ENCODE measurements around the gene VAV2. TPM values are rescaled to one million over a fixed set of nuclear protein-coding genes. Genes with fewer than 3 reads are reported as not detected.

VAV2 gene
- total RNA-seq, 1 donor from 2014 or later = 80.6 TPM

DNA sequence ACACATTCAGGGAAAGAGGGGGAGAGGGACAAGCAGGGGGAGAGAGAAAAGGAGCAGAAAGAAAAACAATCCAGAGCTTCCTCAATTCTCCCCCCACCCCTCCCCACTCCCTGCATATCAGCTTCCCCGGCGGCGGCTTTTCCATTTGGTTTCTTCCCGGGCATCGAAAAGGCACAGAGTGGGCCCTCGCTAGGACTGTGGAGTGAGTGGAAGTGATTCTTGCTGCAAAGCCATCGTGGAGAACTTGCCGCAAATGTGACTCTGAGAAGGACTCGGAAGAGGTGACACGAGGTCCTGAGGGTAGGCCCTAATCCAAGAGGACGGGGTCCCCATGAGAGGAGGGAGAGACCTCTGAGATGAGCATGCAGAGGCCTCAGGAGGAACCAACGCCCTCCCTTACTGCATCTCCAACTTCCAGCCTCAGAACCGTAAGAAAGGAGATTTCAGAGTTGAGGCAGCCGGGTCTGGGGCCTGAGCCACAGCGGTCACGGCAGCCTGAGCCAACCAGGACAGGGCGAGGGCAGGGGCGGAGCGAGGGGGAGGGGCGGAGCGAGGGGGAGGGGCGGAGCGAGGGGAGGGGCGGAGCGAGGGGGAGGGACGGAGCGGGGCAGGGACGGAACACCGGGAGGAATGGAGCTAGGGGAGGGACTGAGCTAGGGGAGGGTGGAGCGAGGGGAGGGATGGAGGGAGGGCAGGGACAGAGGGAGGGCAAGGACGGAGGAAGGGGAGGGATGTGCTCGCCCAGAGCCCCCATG lies 232.8 kb downstream of the VAV2 start:
- Mint-ChIP-seq H3K27me3 (no peaks in the 10 kb centered on the region), H3K27ac (no peak overlapping the region), H3K9me3 (ENCODE audit: low read depth) (peaks cover 10% of the 10 kb centered on the region), H3K4me1 (ENCODE audit: low read depth) (peaks cover 2% of the 10 kb centered on the region), H3K4me3 (ENCODE audit: low read depth) (no peak overlapping the region), H3K36me3 (ENCODE audit: insufficient read depth) (peaks cover 35% of the 10 kb centered on the region)
- TF ChIP-seq, protein P1, sequence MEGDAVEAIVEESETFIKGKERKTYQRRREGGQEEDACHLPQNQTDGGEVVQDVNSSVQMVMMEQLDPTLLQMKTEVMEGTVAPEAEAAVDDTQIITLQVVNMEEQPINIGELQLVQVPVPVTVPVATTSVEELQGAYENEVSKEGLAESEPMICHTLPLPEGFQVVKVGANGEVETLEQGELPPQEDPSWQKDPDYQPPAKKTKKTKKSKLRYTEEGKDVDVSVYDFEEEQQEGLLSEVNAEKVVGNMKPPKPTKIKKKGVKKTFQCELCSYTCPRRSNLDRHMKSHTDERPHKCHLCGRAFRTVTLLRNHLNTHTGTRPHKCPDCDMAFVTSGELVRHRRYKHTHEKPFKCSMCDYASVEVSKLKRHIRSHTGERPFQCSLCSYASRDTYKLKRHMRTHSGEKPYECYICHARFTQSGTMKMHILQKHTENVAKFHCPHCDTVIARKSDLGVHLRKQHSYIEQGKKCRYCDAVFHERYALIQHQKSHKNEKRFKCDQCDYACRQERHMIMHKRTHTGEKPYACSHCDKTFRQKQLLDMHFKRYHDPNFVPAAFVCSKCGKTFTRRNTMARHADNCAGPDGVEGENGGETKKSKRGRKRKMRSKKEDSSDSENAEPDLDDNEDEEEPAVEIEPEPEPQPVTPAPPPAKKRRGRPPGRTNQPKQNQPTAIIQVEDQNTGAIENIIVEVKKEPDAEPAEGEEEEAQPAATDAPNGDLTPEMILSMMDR (IDR thresholded peaks at IDR 0.05; ENCODE audit: unreplicated experiment) = no peak
- no peak for DNase-seq (ENCODE audit: low spot score, unreplicated experiment)

DNA sequence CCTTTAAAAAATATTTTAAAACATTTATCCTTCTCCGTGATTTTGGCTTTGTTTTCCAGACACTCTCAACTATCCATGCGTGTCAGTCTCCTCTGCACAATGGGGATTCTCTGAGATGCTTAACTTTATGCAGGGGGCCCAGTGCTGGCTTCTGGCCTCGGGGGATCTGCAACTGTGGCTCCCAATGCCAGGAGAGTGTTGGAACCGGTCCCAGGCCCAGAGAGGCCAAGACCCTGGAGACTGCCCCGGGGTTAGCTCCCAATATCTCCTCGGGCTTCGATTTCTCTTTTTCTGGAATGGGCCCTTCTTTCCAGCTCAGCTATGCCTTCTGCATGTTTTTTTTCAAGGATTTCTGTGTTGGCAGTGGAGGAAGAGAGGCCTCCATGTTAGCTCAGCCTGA lies 233.9 kb downstream of the VAV2 start:
- DNase-seq (ENCODE audit: low spot score, unreplicated experiment) = no peak
- Mint-ChIP-seq H3K36me3 (ENCODE audit: insufficient read depth) (peaks cover 37% of the 10 kb centered on the region), H3K4me1 (ENCODE audit: low read depth) (peaks cover 2% of the 10 kb centered on the region)

DNA sequence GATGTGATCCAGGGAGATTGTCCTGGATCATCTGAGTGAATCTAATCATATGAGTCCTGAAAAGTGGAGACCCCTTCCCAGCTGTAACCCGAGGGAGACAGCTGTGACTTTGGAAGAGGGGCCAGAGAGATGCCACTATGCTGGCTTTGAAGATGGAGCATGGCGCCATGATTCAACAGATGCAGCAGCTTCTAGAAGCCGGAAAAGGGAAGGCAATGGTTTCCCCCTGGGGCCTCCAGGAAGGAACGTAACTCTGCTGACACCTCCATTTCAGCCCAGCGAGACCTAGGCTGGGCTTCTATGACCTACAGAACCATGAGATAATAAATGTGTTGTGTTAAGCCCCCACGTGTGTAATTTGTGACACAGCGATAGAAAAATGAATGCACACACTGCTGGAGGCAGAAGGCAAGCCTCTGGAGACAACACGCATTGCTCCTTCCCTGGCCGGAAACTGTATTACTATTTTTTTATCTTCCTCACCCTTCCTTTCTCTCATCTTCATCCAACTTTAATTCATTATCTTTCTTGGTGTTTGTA lies 237.4 kb downstream of the VAV2 start:
- TF ChIP-seq, protein P1 (IDR thresholded peaks at IDR 0.05; ENCODE audit: unreplicated experiment) = no peak
- Mint-ChIP-seq H3K4me1 (ENCODE audit: low read depth) (peaks cover 2% of the 10 kb centered on the region), H3K27ac (peak overlapping the region; percentile 3), H3K4me3 (ENCODE audit: low read depth) (no peak overlapping the region), H3K36me3 (ENCODE audit: insufficient read depth) (peaks cover 37% of the 10 kb centered on the region), H3K9me3 (ENCODE audit: low read depth) (peaks cover 32% of the 10 kb centered on the region), H3K27me3 (peaks cover 7% of the 10 kb centered on the region)
- DNase-seq (ENCODE audit: low spot score, unreplicated experiment) = no peak

More for the DNA sequence above, 233.9 kb downstream of the VAV2 start:
- Mint-ChIP-seq H3K9me3 (ENCODE audit: low read depth) (peaks cover 21% of the 10 kb centered on the region), H3K4me3 (ENCODE audit: low read depth) (no peak overlapping the region), H3K27ac (no peak overlapping the region), H3K27me3 (no peaks in the 10 kb centered on the region)
- TF ChIP-seq, protein P1 (IDR thresholded peaks at IDR 0.05; ENCODE audit: unreplicated experiment) = no peak

DNA sequence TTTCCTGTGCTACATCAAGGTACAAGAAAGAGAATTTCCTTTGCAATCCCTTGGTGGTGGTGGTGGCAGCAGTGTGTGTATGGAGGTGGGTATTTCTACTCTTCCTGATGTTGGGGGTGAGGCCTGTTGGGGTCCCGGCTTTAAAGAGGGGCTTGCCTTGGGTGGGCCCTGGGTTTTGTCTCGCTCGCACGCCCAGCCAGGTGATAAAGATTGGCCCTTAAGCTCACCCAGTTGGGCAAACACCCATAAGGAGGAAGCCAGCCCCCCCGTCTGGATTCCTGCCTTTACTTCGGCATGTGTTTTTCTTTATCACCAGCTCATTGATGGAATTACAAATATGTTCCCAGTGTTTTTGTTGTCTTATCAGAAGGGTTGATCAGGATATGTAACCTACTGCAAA lies 237.9 kb downstream of the VAV2 start:
- no peak for DNase-seq (ENCODE audit: low spot score, unreplicated experiment)
- H3K4me3 Mint-ChIP-seq (ENCODE audit: low read depth) = no peak overlapping the region
- no peak overlapping the region for H3K27ac Mint-ChIP-seq
- TF ChIP-seq, protein P1 (IDR thresholded peaks at IDR 0.05; ENCODE audit: unreplicated experiment) = no peak
- peaks cover 7% of the 10 kb centered on the region for H3K27me3 Mint-ChIP-seq
- H3K9me3 Mint-ChIP-seq (ENCODE audit: low read depth) = peaks cover 33% of the 10 kb centered on the region
- H3K36me3 Mint-ChIP-seq (ENCODE audit: insufficient read depth) = peaks cover 35% of the 10 kb centered on the region
- H3K4me1 Mint-ChIP-seq (ENCODE audit: low read depth) = peaks cover 2% of the 10 kb centered on the region

DNA sequence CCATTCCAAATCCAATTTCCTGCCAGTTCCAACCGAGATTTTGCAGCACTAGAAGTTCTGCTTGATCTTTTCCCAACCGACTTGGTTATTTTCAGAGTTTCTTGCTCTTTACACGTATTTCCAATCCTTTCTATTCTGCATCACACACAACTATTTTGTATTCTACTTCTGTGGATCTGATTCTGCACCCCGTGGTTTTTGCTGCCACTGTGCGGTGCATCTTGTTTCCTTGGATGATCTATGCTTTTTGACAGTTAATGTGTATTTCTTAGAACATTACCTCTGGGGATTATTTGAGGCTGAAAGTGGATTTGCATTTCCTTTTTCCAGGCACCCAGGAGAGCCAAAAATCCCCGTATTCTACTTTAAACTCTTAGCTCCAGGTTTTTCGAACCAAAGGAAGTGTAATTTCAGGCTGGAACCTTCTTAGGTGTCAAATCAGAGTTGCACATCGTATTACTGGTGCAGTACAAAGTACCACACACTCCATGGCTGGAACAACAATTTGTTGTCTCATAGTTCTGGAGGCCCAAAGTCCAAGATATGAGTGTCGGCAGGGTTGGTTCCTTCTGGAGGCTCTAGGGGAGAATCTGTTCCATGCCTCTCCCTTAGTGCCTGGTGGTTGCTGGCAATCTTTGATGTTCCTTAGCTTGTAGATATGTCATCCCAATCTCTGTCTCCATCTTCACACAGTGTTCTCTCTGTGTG lies 239.2 kb downstream of the VAV2 start:
- peaks cover 42% of the 10 kb centered on the region for H3K9me3 Mint-ChIP-seq (ENCODE audit: low read depth)
- H3K27me3 Mint-ChIP-seq = peaks cover 7% of the 10 kb centered on the region
- no peak overlapping the region for H3K27ac Mint-ChIP-seq
- peaks cover 26% of the 10 kb centered on the region for H3K36me3 Mint-ChIP-seq (ENCODE audit: insufficient read depth)
- H3K4me3 Mint-ChIP-seq (ENCODE audit: low read depth) = no peak overlapping the region
- TF ChIP-seq, protein P1 (IDR thresholded peaks at IDR 0.05; ENCODE audit: unreplicated experiment) = no peak
- H3K4me1 Mint-ChIP-seq (ENCODE audit: low read depth) = peaks cover 2% of the 10 kb centered on the region
- no peak for DNase-seq (ENCODE audit: low spot score, unreplicated experiment)

Measured in progenitor cell of endocrine pancreas (in vitro differentiated cells).